DOHH2 (cell line): ENCODE data around the gene CAMSAP3.

Experiments used
- EZH2phosphoT487 ChIP-seq: fragments of 200-600 bp; sonication (generic); IDR thresholded peaks from 2 replicates; pipeline ENCODE4 v1.6.1; 2017; ENCODE audit warnings: borderline replicate concordance, mild to moderate bottlenecking, antibody characterized with exemption, low read length, moderate library complexity, mixed read lengths
- TF ChIP-seq, protein P1 (sequence below): fragments of 200-600 bp; sonication (generic); IDR thresholded peaks from one replicate; pipeline ENCODE4 v1.5.1; 2014; ENCODE audit warnings: antibody characterized with exemption, mild to moderate bottlenecking, low read depth, low read length; ENCODE audit not compliant: poor library complexity, severe bottlenecking

DNA sequence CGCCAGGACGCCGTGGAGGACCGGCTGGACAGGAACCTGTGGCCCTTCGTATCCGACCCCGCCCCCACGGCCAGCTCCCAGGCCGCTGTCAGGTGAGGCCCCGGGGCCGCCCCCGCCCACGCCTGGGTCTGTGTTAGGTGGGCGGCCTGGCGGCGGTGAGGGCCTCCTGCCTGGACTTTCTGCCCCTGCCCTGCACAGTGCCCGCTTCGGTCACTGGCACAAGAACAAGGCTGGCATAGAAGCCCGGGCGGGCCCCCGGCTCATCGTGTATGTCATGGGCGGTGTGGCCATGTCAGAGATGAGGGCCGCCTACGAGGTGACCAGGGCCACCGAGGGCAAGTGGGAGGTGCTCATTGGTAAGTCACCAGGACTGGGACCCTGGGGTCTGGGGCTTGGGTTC is 51.5 kb downstream of the CAMSAP3 start:
- TF ChIP-seq, protein P1, sequence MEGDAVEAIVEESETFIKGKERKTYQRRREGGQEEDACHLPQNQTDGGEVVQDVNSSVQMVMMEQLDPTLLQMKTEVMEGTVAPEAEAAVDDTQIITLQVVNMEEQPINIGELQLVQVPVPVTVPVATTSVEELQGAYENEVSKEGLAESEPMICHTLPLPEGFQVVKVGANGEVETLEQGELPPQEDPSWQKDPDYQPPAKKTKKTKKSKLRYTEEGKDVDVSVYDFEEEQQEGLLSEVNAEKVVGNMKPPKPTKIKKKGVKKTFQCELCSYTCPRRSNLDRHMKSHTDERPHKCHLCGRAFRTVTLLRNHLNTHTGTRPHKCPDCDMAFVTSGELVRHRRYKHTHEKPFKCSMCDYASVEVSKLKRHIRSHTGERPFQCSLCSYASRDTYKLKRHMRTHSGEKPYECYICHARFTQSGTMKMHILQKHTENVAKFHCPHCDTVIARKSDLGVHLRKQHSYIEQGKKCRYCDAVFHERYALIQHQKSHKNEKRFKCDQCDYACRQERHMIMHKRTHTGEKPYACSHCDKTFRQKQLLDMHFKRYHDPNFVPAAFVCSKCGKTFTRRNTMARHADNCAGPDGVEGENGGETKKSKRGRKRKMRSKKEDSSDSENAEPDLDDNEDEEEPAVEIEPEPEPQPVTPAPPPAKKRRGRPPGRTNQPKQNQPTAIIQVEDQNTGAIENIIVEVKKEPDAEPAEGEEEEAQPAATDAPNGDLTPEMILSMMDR: no peak
- TF ChIP-seq EZH2phosphoT487: no peak
